ENCODE results near the gene POLD3.

The POLD3 gene

DNA sequence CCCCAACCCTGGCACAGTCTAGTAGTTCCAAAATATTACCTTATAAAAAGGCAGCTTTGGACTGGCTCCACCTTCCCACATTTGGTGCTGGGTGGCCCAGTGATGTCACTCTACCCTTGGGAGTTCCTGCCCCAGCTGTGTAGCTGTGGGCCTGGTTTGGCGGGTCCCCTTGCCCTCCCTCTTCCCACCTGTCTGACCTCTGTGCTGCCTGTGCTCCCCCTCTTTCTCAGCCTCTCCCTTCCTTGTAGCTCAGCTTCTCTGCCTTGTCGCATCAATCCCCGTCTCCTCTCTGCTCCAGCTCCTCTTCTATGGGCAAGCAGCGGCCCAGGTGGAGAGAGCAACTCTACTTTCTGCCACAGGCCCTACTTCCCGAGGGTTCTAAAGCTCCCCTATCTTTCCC, 84.2 kb downstream of the POLD3 start:
- no peak for DNase-seq

DNA sequence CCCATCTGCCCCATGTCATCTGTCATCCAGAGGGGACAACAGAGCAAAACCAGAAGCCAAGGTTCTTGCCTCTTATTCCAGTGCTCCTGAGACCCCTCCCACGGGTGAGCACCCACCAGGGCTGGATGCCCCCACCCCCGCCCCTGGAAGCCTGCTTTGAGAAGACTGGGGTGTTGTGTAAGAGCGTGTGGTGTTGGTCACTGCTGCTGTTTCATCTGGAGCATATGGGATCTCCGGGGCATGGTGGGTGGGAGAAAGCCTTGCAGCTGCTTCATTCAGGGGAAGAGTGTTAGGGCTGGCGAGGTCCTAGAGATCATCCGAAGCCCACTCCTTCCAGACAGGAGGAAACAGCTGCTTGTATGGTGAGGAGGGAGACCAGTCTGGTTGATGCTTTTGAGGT, 84.7 kb downstream of the POLD3 start:
- no peak for DNase-seq

DNA sequence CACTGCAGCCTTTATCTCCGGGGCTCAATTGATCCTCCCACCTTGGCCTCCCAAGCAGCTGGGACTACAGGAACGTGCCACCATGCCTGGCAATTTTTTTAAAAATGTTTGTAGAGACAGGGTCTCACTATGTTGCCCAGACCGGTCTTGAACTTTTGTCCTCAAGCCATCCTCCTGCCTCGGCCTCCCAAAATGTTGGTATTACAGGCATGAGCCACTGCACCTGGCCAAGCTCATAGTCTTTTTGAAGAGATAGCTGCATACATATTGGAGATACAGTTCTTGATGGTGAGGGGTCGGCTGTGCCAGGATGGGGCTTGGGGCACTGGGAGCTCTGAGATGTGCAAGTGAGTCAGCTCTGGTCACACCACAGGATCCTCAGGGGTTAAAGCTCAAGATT, 85.7 kb downstream of the POLD3 start:
- no peak for DNase-seq

DNA sequence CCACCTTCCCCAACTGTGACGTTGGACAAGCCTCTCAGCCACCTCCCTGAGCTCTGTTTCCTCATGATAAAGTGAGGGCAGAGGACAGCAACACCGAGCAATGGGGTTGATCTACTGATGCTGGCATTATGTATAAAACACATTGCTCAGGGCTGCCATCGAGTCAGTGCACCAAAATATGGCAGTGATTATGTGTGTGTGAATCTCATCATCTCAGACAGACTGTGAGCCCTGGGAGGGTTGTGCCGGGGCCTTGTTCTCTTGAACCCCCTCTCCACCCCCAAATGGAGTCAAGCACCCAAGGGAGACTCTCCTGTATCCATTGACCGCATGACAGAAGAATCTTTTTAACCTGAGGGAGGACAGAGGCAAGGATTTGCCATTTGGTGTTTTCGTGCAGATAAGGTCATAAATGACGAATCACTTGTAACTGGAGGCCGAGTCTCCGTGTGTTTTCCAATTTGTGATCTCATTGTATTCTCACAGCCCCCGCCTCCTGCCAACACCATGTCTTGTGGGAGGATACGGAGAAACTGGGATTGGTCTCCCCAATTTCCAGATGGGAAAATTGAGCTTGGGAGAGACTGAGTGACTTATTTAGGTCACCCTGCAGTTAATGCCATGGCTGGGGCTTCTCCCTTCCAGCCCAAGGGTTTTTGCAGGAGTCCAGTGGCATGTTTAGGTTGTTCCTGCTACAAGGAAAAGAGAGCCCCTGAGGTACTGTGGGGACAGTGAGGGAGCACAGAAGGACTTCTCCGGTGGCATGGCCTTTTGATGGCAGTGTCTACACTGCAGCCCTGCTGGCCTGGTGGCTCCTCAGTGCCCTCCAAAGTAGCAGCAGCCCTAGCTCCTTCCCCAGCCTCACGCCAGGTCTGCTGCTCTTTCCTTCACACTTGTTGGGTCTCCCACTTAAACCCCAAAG, 86.5 kb downstream of the POLD3 start:
- DNase-seq, result no peak

DNA sequence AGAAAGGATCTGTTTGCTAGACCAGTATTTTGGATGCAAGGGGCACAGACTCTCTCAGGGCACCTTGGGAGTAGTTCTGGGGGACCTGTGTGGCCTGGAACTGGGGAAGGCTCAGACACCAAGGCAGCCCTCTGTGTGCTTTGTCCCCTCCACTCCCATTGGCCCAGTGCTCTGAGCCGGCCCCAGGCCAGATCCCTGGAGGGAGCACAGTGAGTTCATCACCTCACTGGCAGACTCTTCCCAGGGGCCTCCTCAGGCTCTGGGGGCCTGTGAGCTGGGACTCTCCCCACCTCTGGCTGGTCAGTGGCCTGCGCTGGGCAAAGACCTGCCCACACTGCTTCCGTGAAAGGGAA, 87.1 kb downstream of the POLD3 start:
- DNase-seq, result no peak

DNA sequence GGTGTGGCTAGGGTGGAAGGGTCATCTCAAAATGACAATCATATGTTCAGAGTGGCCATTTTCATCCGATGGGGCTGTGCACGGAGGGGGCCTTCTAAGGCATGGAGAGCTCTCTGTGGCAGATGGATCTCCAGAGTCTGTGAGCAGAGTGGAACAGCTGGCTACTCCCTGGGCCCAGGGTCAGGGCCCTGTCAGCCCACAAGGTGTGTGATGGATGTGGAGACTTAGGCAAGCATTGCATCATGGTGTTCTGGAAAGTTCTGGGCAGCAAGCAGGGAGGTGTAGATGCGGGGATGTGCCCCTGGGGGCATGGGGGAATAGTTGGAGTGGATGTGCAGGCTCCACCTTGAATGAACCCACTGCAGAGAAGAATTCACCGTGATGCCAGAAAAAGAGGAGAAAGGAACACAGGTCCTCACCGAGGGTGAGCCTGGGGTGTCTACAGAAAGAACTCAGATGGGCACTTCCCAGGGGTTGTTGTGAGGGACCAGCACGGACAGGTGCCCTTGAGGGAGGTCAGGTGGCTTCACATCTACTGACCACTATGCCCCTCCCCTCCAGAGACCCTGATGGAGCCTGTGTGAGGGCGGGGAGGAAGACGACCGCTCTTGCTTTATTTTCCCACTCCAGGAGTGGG, 87.8 kb downstream of the POLD3 start:
- no peak for DNase-seq

DNA sequence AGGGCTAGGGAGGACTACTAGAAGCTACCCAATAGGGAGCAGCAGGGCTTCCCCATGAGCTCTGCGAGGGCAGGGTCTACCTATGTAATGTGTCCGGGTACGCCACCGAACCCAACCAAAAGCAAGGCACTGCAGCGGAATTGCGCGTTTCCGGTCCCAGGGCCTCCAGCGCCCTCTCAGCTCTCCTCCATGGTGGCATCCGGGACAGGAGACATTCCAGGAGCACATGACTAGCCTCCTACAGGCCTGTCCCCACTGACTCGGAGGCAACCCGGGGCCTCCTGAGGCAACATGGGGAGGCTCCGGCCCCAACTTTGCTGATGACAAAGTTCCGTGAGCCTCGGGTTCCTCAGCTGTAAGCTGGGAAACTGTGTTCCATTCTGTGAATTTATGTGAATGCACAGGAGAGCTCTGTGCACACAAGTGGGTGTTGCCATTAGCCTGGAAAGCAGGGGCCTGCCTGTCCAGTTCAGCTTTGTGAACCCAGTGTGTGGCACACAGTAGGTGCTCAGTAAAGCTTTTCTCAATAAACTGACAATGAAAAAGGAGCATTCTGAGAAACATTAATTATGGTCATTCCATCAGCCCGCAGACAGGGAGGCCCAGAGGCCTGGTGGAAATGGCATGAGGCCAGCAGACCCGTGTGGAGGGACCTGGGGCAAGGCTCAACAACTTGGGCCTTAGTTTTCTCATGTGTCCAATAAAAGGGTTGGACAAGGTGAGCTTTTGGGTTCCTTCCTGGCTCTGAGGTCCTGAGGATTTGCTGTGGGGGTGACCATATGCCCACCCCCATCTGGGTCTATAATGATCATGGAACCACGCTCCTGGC, 88.5 kb downstream of the POLD3 start:
- DNase-seq, result peak in 1 of 2 experiments; percentile 41

DNA sequence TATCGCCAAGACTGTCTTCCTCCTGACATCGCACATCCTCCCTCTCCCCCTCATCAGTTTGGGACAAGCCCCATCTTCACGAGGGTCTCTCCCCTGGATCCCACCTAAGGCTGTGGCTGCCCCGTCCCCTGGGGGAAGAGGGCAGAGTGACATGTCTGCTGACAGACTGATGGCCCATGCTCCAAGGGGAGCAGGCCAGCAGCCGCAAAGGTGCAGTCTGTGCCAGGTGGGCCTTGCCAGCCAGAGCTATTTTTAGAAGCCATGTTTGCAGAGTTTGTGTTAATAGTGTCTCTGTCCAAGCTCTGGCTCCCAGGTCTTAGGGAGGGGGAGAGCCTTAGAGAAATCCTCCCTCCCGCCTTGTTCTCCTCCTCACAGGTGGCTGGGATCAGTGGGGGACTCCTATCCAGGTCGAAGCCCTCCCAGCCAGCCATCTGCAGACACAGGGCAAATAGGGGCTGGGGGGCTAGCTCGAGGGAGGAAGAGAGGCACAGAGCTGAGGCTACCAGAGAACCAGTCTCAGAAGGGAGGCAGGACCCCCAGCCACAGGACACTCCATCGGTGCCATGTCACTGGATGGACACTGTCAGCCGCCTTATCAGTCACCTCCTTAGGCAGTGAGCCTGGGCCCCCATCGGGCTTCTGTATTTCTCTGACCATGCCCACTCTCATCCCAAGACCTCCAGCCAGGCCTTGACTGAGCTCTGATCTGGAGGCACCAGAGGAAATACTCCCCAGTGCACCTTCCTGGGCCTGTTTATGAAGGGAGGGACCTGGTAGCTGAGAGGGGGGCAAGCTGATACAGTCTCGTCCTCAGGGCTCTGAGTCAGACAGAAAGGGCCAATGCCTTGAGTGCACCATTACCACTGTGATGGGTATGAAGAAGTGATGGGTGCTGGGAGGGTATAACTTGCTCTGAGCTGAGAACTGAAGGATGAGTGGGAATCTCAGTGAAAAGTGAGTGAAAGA, 89.6 kb downstream of the POLD3 start:
- DNase-seq, result peak; percentile 81 to 88

DNA sequence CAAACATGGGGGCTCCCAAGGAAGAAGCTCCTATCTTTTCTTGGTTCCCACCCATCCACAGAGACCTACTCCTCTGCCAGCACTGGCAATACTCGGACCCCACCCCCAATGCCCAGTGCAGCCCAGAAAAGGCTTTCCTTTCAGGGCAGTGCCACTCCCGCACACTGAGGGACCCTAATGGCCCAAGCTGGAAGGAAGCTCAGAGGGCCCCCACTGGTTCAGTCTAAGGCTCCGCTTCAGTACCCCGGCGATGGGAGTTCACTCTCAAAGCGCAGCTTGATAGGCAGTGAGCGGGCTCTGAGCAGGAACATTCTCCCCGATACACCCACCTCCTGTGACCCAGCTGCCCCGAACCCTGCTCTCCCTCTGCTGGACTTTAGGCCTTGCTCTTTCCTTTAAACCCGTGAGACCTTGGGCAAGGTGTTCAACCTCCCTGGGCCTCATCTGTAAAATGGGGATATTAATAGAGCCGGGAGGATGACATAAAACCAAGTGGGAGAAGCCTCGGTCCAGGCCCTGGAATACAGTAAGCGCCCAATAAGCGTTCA, 90.4 kb downstream of the POLD3 start:
- no peak for DNase-seq

DNA sequence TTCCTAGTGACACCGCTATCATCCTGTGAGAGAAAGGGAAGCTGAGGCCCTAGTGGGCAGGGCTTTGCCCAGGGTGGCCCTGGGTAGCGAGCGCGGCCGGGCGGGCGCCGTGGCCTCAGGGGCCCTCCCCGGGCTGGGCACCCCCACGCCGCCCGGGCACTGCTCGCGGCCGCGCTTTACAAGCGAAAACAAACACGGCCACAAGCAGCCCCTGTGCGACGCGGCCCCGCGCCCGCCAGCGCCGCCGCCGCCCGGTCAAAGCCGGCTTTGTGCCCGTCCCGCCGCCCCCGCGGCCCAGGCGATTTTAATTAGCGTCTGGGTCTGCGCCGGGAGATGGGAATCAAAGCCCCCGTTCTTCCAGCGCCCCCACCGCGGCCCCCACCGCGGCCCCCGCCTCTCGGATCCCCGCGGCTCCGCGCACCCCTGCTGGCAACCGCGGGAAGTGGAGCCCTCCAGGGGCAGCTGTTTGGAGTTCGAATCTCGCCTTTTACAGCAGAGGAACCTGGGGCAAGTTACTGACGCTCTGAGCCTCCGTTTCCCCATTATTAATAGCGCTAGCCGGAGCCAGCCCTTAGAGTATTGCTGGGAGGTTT, 91.0 kb downstream of the POLD3 start:
- DNase-seq, result no peak

DNA sequence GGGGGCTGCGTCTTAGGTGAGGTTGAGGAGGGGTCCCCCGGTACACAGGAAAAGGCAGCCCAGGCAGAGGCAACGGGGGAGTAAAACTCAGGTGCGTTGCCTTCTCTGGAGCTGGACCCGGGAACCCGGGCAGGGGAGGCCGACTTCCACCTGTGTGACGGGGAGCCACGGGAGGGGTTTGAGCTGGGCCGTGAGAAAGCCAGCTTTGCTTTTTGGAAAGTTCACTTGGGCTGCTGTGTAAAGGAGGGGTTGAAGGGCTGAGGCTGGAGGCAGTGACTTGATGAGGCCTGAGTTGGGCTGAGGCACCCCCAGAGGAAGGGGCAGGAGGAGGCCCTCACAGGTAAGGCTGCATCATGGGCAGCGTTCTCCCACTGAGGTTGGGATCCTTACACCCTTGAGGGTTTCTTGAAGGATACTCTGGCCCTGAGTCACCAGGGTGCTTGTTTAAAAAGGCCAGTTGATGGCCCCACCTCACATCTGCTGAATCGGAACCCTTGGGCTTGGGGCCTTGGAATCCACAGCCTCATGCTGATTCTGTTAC, 91.6 kb downstream of the POLD3 start:
- DNase-seq, result no peak

DNA sequence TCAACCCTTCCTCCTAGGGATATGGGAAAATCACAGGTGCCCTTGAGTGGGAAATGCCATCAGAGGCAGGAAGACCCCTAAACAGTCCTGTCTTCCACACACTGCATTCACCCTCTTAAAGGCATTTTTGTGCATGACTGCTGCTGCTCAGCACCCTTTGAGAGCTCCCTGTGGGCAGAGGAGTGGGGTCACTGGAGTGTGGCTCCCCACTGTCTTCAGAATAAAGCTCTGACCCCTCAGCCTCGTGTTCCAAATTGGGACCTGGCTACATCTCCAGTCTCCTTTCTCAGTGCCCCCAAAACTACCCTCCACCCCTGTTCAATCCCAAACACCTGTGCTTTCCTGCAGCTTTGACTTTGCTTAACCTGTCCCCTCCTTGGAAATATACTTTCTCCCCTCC, 92.3 kb downstream of the POLD3 start:
- no peak for DNase-seq

DNA sequence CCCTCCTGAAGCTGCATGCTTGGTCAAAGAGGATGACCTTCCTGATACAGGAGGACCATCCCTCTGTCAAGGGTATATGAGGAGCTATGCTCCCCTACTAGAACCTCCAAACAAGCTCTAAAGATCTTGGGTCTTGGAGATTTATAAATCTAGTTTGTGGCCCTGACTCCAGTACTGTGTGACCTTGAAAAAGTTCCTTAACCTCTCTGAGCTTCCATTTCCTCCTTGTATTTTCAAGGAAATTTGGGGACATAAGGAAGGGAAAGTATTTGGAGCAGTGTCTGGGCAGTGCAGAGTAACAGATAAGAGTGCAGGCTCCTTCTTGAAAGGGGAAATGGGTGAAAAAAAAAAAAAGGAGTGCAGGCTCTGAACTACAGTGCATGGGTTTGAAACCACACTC, 93.0 kb downstream of the POLD3 start:
- no peak for DNase-seq

DNA sequence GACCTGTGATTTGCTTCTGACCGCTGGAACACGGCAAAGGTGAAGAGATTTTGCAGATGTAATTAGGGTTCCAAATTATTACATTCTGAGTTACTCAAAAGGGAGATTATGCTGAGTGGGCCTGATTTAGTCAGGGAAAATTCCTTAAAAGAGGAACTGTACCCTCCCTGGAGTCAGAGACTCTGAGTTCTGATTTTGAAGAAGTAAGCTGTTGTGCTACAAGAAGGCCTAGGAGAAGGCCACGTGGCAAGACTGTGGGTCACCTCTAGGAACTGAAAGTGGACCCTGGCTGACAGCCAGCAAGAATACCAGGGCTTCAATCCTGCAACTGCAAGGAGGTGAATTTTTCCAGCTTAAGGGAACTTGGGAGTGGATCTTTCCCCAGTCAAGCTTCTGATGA, 93.5 kb downstream of the POLD3 start:
- no peak for DNase-seq

DNA sequence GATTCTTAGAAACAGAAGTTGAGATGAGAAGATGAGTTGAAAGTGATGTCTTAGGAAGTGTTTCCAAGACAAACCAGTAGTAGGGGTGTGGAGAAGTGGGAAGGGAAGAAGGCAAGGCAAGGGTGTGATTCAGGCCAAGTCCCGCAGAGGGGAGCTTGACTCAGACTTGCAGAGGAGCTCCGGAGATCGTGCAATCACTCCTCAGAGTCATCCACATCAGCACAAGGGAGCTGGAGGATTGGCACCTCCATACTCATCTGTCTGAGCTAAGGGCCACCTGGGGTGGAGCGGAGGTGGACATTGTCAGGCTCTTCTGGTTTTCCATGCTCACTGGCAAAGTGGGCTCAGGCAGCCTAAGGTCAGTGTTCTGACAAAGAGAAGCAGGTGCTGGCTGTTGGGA, 94.4 kb downstream of the POLD3 start:
- no peak for DNase-seq

DNA sequence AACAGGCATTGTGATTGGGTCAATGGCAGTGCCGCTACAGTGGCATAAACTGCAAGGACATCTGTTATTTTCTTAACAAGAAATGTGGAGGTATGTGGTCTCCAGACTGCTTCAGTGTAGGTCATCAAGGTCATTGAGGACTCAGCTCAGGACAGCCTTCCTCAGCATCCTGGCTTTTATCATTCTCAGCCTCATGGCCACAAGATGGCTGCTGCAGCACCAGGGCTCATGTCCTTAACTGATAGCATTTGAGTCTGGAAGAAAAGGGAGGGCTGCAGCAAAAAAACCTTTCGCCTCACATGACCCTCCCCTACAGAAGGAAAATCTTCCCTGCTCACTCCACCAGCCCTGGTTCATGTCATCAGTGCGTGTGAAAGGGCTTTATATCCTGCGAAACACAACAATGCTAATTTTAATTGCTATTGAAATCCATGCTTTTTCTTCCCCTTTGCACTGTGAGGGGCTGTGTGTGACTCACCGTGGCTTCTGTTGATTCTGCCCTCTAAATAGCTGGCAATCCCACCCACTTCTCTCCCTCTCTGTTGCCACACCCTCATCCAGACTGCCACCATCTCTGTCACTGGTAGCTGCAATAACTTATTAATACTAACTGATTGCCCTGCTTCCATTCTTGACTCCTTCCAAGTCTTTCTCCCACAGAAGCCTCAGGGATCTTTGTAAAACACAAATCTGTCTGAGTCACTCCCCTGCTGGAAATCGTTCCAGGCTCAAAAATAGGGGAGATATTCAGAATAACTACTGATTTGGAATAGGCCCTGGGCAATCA, 95.0 kb downstream of the POLD3 start:
- no peak for DNase-seq

DNA sequence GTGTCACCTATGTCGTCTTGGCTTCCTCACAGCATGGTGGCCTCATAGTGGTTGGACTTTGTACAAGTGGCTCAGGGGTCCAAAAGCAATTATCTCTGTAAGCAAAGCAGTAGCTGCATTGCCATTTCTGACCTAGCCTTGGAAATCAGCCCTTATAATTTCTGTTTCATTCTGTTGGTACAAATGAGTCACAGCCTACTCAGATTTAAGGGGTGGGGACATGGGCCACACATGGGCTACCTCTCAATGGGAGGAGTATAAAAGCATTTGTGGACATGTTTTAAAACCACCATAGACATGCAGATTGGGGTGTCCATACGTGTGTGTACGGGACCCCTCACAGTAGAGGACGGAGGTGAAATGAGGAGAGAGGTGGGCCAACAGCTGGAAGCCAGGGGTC, 97.3 kb downstream of the POLD3 start:
- no peak for DNase-seq

DNA sequence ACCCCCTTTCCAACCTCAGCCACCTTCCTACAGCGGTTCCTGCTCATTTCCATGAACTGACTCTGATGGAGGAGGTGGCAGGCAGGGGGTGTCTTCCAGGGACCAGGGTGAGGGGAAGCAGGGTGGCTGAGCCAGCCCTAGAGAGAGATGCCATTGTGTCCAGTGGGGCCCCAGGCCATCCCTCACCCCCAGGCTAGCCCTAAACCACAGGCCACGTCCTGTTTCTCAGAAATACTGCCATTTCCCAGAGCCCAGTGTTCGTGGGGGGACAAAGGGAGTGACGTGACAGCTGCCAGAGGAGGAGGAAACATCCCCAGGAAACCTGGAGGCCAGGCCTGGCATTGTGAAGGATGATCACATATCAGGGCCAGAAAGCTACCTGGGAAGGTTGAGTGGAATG, 99.4 kb downstream of the POLD3 start:
- no peak for DNase-seq
